WTC11 (cell line): ENCODE results near the gene MARS2. TPM values are rescaled to one million over a fixed set of nuclear protein-coding genes. Genes with fewer than 3 reads are reported as not detected.

Experiments used
- ATAC-seq: fragments of 200-7000 bp; cut with Tn5 transposase; 2 replicates; pipeline ENCODE4 v1.10.0; 2021; ENCODE audit warnings: mild to moderate bottlenecking, moderate library complexity
- Bru-seq: library from RNA; stranded (reverse); fragments of 400-500 nt; gene quantifications from one replicate; lab custom pipeline; 2021; lab: Mats Ljungman, UMichigan
- CTCF ChIA-PET: fragments of 300-600 bp; sonication (Branson Sonifier 250); formaldehyde crosslinking; loops from one replicate; lab custom pipeline; 2021; ENCODE audit warnings: antibody characterized with exemption; lab: Charles Lee
- POLR2A ChIA-PET: fragments of 350-600 bp; sonication (Branson Sonifier 250); formaldehyde crosslinking; loops from one replicate; lab custom pipeline; 2021; ENCODE audit warnings: antibody characterized with exemption; lab: Charles Lee
- DNase-seq: peaks from one replicate; pipeline ENCODE4 v3.0.0; 2021; ENCODE audit warnings: low spot score
- H3K27ac Mint-ChIP-seq: 2 replicates; pipeline ENCODE4 v1.8.0; 2021; ENCODE audit warnings: mixed read lengths
- H3K27me3 Mint-ChIP-seq: 2 replicates; pipeline ENCODE4 v1.8.0; 2021; ENCODE audit warnings: low read depth, mild to moderate bottlenecking, moderate library complexity, mixed read lengths
- H3K36me3 Mint-ChIP-seq: 2 replicates; pipeline ENCODE4 v1.8.0; 2021; ENCODE audit warnings: mixed read lengths
- H3K4me1 Mint-ChIP-seq: 2 replicates; pipeline ENCODE4 v1.8.0; 2022; ENCODE audit warnings: mixed read lengths
- H3K4me3 Mint-ChIP-seq: 2 replicates; pipeline ENCODE4 v1.8.0; 2021; ENCODE audit warnings: mild to moderate bottlenecking, moderate library complexity, mixed read lengths
- H3K9me3 Mint-ChIP-seq: 2 replicates; pipeline ENCODE4 v1.8.0; 2021; ENCODE audit warnings: mixed read lengths
- CREM ChIP-seq: sonication (generic); formaldehyde crosslinking; IDR thresholded peaks from 2 replicates; pipeline ENCODE4 v1.8.1; 2022; ENCODE audit warnings: mild to moderate bottlenecking, missing genetic modification reagents, moderate library complexity
- FOXK1 ChIP-seq: sonication (generic); formaldehyde crosslinking; IDR thresholded peaks from 2 replicates; pipeline ENCODE4 v1.8.0; 2022; ENCODE audit warnings: mild to moderate bottlenecking, moderate library complexity, missing genetic modification reagents
- JUN ChIP-seq: sonication (generic); formaldehyde crosslinking; IDR thresholded peaks from 2 replicates; pipeline ENCODE4 v1.8.0; 2023; ENCODE audit warnings: mild to moderate bottlenecking, missing genetic modification reagents
- MXD4 ChIP-seq: fragments of 250-450 bp; sonication (Bioruptor Pico); IDR thresholded peaks from 2 replicates; pipeline ENCODE4 v1.8.0; 2021; ENCODE audit warnings: mild to moderate bottlenecking, moderate library complexity, borderline replicate concordance
- NFATC4 ChIP-seq: fragments of 250-450 bp; sonication (Bioruptor Pico); IDR thresholded peaks from 2 replicates; pipeline ENCODE4 v1.9.0; 2021; ENCODE audit warnings: mild to moderate bottlenecking
- NR1H2 ChIP-seq: sonication (generic); formaldehyde crosslinking; IDR thresholded peaks from 2 replicates; pipeline ENCODE4 v1.9.0; 2021; ENCODE audit warnings: mild to moderate bottlenecking, moderate library complexity, missing genetic modification reagents
- NR2C2 ChIP-seq: sonication (generic); formaldehyde crosslinking; IDR thresholded peaks from 2 replicates; pipeline ENCODE4 v1.8.0; 2022; ENCODE audit warnings: mild to moderate bottlenecking, missing genetic modification reagents
- SMAD4 ChIP-seq: sonication (generic); formaldehyde crosslinking; IDR thresholded peaks from 2 replicates; pipeline ENCODE4 v1.8.0; 2022; ENCODE audit warnings: mild to moderate bottlenecking, missing genetic modification reagents
- ZBTB21 ChIP-seq: sonication (generic); formaldehyde crosslinking; IDR thresholded peaks from 2 replicates; pipeline ENCODE4 v1.8.1; 2023; ENCODE audit warnings: mild to moderate bottlenecking, missing genetic modification reagents, borderline replicate concordance
- ZNF121 ChIP-seq: sonication (generic); formaldehyde crosslinking; IDR thresholded peaks from 2 replicates; pipeline ENCODE4 v1.8.0; 2023; ENCODE audit warnings: missing genetic modification reagents
- ZNF138 ChIP-seq: sonication (generic); formaldehyde crosslinking; conservative IDR thresholded peaks from 2 replicates; pipeline ENCODE4 v1.8.1; 2022; ENCODE audit warnings: mild to moderate bottlenecking, moderate library complexity, missing genetic modification reagents
- ZNF396 ChIP-seq: fragments of 250-450 bp; sonication (Bioruptor Pico); IDR thresholded peaks from 2 replicates; pipeline ENCODE4 v1.8.0; 2021; ENCODE audit warnings: mild to moderate bottlenecking, moderate library complexity, borderline replicate concordance
- long read RNA-seq, 3 experiments: library from RNA in 1 of 3; library from capped mRNA in 1 of 3; library from polyadenylated mRNA in 1 of 3; unstranded in 2 of 3; stranded (forward) in 1 of 3; transcript quantifications; one replicate each; pipeline ENCODE4 v2.0.0, GENCODE V29; 2021
- total RNA-seq: library from RNA; stranded (reverse); gene quantifications from 3 replicates; pipeline ENCODE4 v1.2.3, GENCODE V29; 2021
- TF ChIP-seq, protein P1 (sequence below): sonication (generic); formaldehyde crosslinking; IDR thresholded peaks from 2 replicates; pipeline ENCODE4 v1.8.1; 2023; ENCODE audit warnings: mild to moderate bottlenecking, moderate library complexity, missing genetic modification reagents
- TF ChIP-seq, protein P2 (sequence below): fragments of 250-450 bp; sonication (Bioruptor Pico); IDR thresholded peaks from 2 replicates; pipeline ENCODE4 v1.9.0; 2021; ENCODE audit warnings: mild to moderate bottlenecking
- TF ChIP-seq, protein P3 (sequence below): sonication (generic); formaldehyde crosslinking; IDR thresholded peaks from 2 replicates; pipeline ENCODE4 v1.8.0; 2023; ENCODE audit warnings: missing genetic modification reagents, mild to moderate bottlenecking, borderline replicate concordance
- TF ChIP-seq, protein P4 (sequence below): sonication (generic); formaldehyde crosslinking; IDR thresholded peaks from 2 replicates; pipeline ENCODE4 v1.8.0; 2022; ENCODE audit warnings: mild to moderate bottlenecking, missing genetic modification reagents
- TF ChIP-seq, protein P5 (sequence below): sonication (generic); formaldehyde crosslinking; IDR thresholded peaks from 2 replicates; pipeline ENCODE4 v1.8.1; 2023; ENCODE audit warnings: mild to moderate bottlenecking, missing genetic modification reagents
- TF ChIP-seq, protein P6 (sequence below): sonication (generic); formaldehyde crosslinking; IDR thresholded peaks from 2 replicates; pipeline ENCODE4 v1.8.1; 2022; ENCODE audit warnings: low read depth, mild to moderate bottlenecking, moderate library complexity, missing genetic modification reagents, borderline replicate concordance
- TF ChIP-seq, protein P7 (sequence below): sonication (generic); formaldehyde crosslinking; conservative IDR thresholded peaks from 2 replicates; pipeline ENCODE4 v1.8.1; 2023; ENCODE audit warnings: mild to moderate bottlenecking, low read depth, missing genetic modification reagents, moderate library complexity

The MARS2 gene
- total RNA-seq (24.8 to 32.2 TPM (median 25.6 TPM) in 3 replicates), Bru-seq, nascent RNA (percentile 97 among the genes with signal in this experiment)
- long read RNA-seq, experiment 1, transcript MARS2-201 (1 exons, 3,019 nt), result major isoform, 95 of 95 reads
- long read RNA-seq, experiment 1, partial matches to known transcripts, result 0 of 95 reads
- long read RNA-seq, experiment 1, other reads (novel, unspliced or antisense), result 0 of 95 reads
- long read RNA-seq, experiment 2, transcript MARS2-201 (1 exons, 3,019 nt), result major isoform, 22 of 22 reads
- long read RNA-seq, experiment 2, partial matches to known transcripts, result 0 of 22 reads
- long read RNA-seq, experiment 2, other reads (novel, unspliced or antisense), result 0 of 22 reads
- long read RNA-seq, experiment 3, transcript MARS2-201 (1 exons, 3,019 nt), result major isoform, 8 of 8 reads
- long read RNA-seq, experiment 3, partial matches to known transcripts, result 0 of 8 reads
- long read RNA-seq, experiment 3, other reads (novel, unspliced or antisense), result 0 of 8 reads

DNA sequence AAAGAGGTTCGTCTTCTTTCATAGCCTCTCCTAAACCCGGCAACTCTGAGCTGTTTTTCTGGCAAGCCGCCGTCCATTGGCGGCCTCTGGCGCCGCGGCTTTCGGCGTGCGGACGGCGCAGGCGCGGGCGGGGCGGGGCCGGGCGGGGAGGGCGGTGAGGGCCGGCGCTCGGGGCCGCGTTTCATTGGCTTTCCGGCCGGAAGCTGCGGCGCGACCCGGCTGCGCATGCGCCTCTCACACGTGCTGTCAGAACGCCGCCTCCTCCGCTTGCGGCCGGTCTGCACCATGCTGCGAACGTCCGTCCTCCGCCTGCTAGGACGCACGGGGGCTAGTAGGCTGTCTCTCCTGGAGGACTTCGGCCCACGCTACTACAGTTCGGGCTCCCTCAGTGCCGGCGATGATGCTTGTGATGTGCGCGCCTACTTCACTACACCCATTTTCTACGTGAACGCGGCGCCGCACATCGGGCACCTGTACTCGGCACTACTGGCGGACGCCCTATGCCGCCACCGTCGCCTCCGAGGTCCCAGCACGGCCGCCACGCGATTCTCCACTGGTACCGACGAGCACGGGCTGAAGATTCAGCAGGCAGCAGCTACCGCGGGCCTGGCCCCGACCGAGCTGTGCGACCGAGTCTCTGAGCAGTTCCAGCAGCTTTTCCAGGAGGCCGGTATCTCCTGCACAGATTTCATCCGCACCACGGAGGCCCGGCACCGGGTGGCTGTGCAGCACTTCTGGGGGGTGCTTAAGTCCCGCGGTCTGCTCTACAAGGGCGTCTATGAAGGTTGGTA is at the start of gene MARS2:
MARS2 (plus strand) TSS at position 249 of the 791 bp plus-strand sequence; CDS start at position 286, 37 bp downstream.
- peaks cover 3% of the 10 kb centered on the region; the same call in 1 of the 2 replicates for H3K9me3 Mint-ChIP-seq
- peak within 1 kb of the TSS; percentile 98 for H3K27ac Mint-ChIP-seq
- CTCF ChIA-PET, result interaction anchor here (0.7 to 1.6 kb wide), 5 partner anchors 9 to 206 kb away, joined by 3 to 5 read pairs (median 3); partner anchors contain the start of genes HSPD1 and RFTN2
- H3K36me3 Mint-ChIP-seq, result peaks cover 18% of the 10 kb centered on the region
- H3K4me3 Mint-ChIP-seq, result peak within 1 kb of the TSS; percentile 84
- DNase-seq (peak; percentile 94), ATAC-seq (peak; percentile 80)
- peaks cover 41% of the 10 kb centered on the region for H3K4me1 Mint-ChIP-seq
- H3K27me3 Mint-ChIP-seq, result no peaks in the 10 kb centered on the region; the same call in 1 of the 2 replicates
- POLR2A ChIA-PET, result interaction anchor here (0.8 to 1.2 kb wide), 3 partner anchors 117 to 252 kb away, joined by 3 to 9 read pairs (median 4); partner anchors contain the start of genes COQ10B, HSPD1 and HSPE1
- TF ChIP-seq, protein P1, sequence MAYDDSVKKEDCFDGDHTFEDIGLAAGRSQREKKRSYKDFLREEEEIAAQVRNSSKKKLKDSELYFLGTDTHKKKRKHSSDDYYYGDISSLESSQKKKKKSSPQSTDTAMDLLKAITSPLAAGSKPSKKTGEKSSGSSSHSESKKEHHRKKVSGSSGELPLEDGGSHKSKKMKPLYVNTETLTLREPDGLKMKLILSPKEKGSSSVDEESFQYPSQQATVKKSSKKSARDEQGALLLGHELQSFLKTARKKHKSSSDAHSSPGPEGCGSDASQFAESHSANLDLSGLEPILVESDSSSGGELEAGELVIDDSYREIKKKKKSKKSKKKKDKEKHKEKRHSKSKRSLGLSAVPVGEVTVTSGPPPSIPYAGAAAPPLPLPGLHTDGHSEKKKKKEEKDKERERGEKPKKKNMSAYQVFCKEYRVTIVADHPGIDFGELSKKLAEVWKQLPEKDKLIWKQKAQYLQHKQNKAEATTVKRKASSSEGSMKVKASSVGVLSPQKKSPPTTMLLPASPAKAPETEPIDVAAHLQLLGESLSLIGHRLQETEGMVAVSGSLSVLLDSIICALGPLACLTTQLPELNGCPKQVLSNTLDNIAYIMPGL (CRISPR knock-in tag), result peak; percentile 56
- TF ChIP-seq, protein P2, sequence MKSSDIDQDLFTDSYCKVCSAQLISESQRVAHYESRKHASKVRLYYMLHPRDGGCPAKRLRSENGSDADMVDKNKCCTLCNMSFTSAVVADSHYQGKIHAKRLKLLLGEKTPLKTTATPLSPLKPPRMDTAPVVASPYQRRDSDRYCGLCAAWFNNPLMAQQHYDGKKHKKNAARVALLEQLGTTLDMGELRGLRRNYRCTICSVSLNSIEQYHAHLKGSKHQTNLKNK (CRISPR knock-in tag), result no peak
- peak; percentile 83 for TF ChIP-seq ZNF138 (CRISPR knock-in tag)
- TF ChIP-seq ZBTB21 (CRISPR knock-in tag), result no peak; the same call in 1 of the 2 replicates
- TF ChIP-seq, protein P3, sequence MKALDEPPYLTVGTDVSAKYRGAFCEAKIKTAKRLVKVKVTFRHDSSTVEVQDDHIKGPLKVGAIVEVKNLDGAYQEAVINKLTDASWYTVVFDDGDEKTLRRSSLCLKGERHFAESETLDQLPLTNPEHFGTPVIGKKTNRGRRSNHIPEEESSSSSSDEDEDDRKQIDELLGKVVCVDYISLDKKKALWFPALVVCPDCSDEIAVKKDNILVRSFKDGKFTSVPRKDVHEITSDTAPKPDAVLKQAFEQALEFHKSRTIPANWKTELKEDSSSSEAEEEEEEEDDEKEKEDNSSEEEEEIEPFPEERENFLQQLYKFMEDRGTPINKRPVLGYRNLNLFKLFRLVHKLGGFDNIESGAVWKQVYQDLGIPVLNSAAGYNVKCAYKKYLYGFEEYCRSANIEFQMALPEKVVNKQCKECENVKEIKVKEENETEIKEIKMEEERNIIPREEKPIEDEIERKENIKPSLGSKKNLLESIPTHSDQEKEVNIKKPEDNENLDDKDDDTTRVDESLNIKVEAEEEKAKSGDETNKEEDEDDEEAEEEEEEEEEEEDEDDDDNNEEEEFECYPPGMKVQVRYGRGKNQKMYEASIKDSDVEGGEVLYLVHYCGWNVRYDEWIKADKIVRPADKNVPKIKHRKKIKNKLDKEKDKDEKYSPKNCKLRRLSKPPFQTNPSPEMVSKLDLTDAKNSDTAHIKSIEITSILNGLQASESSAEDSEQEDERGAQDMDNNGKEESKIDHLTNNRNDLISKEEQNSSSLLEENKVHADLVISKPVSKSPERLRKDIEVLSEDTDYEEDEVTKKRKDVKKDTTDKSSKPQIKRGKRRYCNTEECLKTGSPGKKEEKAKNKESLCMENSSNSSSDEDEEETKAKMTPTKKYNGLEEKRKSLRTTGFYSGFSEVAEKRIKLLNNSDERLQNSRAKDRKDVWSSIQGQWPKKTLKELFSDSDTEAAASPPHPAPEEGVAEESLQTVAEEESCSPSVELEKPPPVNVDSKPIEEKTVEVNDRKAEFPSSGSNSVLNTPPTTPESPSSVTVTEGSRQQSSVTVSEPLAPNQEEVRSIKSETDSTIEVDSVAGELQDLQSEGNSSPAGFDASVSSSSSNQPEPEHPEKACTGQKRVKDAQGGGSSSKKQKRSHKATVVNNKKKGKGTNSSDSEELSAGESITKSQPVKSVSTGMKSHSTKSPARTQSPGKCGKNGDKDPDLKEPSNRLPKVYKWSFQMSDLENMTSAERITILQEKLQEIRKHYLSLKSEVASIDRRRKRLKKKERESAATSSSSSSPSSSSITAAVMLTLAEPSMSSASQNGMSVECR (CRISPR knock-in tag), result peak; percentile 96
- no peak for TF ChIP-seq MXD4 (CRISPR knock-in tag)
- TF ChIP-seq, protein P4, sequence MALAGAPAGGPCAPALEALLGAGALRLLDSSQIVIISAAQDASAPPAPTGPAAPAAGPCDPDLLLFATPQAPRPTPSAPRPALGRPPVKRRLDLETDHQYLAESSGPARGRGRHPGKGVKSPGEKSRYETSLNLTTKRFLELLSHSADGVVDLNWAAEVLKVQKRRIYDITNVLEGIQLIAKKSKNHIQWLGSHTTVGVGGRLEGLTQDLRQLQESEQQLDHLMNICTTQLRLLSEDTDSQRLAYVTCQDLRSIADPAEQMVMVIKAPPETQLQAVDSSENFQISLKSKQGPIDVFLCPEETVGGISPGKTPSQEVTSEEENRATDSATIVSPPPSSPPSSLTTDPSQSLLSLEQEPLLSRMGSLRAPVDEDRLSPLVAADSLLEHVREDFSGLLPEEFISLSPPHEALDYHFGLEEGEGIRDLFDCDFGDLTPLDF (CRISPR knock-in tag), result peak; percentile 81; the same call in 1 of the 2 replicates
- no peak for TF ChIP-seq ZNF121 (CRISPR knock-in tag)
- TF ChIP-seq, protein P5, sequence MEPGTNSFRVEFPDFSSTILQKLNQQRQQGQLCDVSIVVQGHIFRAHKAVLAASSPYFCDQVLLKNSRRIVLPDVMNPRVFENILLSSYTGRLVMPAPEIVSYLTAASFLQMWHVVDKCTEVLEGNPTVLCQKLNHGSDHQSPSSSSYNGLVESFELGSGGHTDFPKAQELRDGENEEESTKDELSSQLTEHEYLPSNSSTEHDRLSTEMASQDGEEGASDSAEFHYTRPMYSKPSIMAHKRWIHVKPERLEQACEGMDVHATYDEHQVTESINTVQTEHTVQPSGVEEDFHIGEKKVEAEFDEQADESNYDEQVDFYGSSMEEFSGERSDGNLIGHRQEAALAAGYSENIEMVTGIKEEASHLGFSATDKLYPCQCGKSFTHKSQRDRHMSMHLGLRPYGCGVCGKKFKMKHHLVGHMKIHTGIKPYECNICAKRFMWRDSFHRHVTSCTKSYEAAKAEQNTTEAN (CRISPR knock-in tag), result peak; percentile 81; the same call in 1 of the 2 replicates
- TF ChIP-seq, protein P6, sequence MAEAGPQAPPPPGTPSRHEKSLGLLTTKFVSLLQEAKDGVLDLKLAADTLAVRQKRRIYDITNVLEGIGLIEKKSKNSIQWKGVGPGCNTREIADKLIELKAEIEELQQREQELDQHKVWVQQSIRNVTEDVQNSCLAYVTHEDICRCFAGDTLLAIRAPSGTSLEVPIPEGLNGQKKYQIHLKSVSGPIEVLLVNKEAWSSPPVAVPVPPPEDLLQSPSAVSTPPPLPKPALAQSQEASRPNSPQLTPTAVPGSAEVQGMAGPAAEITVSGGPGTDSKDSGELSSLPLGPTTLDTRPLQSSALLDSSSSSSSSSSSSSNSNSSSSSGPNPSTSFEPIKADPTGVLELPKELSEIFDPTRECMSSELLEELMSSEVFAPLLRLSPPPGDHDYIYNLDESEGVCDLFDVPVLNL, result peak; percentile 64; the same call in 1 of the 2 replicates
- no peak; the same call in 1 of the 2 replicates for TF ChIP-seq NR2C2
- TF ChIP-seq ZNF396 (CRISPR knock-in tag), result no peak
- 0 out of 2 replicates have a peak, but pooled peaks have one; percentile 73 for TF ChIP-seq SMAD4 (CRISPR knock-in tag)
- TF ChIP-seq NR1H2 (CRISPR knock-in tag), result no peak
- TF ChIP-seq FOXK1 (CRISPR knock-in tag), result peak; percentile 91
- TF ChIP-seq CREM (CRISPR knock-in tag), result no peak
- TF ChIP-seq JUN, result peak; percentile 80
- TF ChIP-seq NFATC4 (CRISPR knock-in tag), result no peak
- TF ChIP-seq, protein P7, sequence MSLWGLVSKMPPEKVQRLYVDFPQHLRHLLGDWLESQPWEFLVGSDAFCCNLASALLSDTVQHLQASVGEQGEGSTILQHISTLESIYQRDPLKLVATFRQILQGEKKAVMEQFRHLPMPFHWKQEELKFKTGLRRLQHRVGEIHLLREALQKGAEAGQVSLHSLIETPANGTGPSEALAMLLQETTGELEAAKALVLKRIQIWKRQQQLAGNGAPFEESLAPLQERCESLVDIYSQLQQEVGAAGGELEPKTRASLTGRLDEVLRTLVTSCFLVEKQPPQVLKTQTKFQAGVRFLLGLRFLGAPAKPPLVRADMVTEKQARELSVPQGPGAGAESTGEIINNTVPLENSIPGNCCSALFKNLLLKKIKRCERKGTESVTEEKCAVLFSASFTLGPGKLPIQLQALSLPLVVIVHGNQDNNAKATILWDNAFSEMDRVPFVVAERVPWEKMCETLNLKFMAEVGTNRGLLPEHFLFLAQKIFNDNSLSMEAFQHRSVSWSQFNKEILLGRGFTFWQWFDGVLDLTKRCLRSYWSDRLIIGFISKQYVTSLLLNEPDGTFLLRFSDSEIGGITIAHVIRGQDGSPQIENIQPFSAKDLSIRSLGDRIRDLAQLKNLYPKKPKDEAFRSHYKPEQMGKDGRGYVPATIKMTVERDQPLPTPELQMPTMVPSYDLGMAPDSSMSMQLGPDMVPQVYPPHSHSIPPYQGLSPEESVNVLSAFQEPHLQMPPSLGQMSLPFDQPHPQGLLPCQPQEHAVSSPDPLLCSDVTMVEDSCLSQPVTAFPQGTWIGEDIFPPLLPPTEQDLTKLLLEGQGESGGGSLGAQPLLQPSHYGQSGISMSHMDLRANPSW (CRISPR knock-in tag), result 0 out of 2 replicates have a peak, but pooled peaks have one; percentile 21
